Ureter (tissue), 1 donor: ENCODE results near the gene CLEC17A. TPM values are rescaled to one million over a fixed set of nuclear protein-coding genes. Genes with fewer than 3 reads are reported as not detected.

Source experiments
- DNase-seq: peaks from one replicate; pipeline ENCODE4 v3.0.0-alpha.2; 2020; ENCODE audit warnings: low spot score
- total RNA-seq: library from RNA; stranded (reverse); gene quantifications from one replicate; pipeline ENCODE4 v1.2.4, GENCODE V29; 2023
- donor health status: DM: yes; HTN: yes; CAD: no.

CLEC17A gene
- total RNA-seq, 1 donor from 2014 or later = 0.26 TPM

GRCh38 chr19:14654786-14655560 is 72.1 kb downstream of the CLEC17A start:
- DNase-seq = no peak

DNA sequence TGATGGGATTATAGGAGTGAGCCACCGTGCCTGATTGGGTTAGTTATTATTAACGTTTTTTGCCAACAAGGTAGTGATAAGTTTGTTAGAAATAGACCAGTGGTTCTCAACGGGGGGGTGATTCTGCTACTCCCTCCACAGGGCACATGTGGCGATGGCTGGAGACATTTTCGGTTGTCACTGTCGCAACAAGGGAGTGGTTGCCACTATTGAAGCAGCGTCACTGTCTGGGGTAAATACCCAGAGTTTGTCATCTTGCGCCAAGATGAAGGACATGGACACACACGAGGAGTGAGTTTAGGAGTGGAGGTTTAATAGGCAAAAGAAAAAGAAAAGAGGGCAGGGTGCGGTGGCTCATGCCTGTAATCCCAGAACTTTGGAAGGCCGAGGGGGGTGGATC is 72.8 kb downstream of the CLEC17A start:
- no peak for DNase-seq

- DNase-seq = no peak
These were observed 77.1 kb downstream of the CLEC17A start for GRCh38 chr19:14659874-14660489.

DNA sequence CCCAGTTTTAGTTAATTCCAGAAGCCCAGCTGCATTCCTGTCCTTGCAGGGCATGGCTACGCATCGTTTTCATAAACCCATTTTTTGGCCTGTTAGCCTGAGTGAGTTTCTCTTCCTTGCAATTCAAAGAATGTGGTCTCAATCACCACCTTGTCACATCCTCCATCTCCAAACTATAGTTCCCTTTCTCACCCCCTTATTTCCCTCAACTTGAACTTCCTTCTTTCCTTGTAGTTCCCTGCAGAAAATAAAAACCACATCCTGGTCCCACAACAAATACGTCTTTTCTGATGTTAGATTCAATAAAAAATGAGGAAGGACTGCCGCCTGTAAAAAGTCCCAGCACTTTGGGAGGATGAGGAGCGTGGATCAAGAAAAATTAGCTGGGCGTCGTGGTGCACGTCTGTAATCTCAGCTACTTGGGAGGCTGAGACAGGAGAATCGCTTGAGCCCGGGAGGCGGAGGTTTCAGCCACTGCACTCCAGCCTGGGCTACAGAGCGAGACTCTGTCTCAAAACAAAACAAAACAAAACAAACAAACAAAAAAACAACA is 78.6 kb downstream of the CLEC17A start:
- DNase-seq = no peak

Other genes starting within 250 kb of the CLEC17A start
- 52.0 TPM for gene ADGRE5, start 201.6 kb upstream of the CLEC17A start, total RNA-seq
- 55.2 TPM for gene DDX39A, start 163.7 kb upstream of the CLEC17A start, total RNA-seq
- gene PKN1, start 149.8 kb upstream of the CLEC17A start, total RNA-seq = 51.7 TPM
- 3.0 TPM for gene PTGER1, start 107.7 kb upstream of the CLEC17A start, total RNA-seq
- gene GIPC1, start 87.0 kb upstream of the CLEC17A start, total RNA-seq = 141 TPM
- gene DNAJB1, start 64.7 kb upstream of the CLEC17A start, total RNA-seq = 81.6 TPM
- 104 TPM for gene TECR, start 53.5 kb upstream of the CLEC17A start, total RNA-seq
- gene NDUFB7, start 11.0 kb upstream of the CLEC17A start, total RNA-seq = 169 TPM
- gene ADGRE3, start 91.8 kb downstream of the CLEC17A start, total RNA-seq = not detected
- 31.3 TPM for gene ZNF333, start 107.0 kb downstream of the CLEC17A start, total RNA-seq
- gene ADGRE2, start 195.5 kb downstream of the CLEC17A start, total RNA-seq = 10.3 TPM